GM21737 (cell line): Measurements from ENCODE around the gene PARP16.

Experiments
- ATAC-seq: cut with Tn5 transposase; IDR thresholded peaks from one replicate; pipeline ENCODE4 v1.9.1; 2021; ENCODE audit warnings: mild to moderate bottlenecking, moderate library complexity; ENCODE audit not compliant: unreplicated experiment

PARP16 gene

DNA sequence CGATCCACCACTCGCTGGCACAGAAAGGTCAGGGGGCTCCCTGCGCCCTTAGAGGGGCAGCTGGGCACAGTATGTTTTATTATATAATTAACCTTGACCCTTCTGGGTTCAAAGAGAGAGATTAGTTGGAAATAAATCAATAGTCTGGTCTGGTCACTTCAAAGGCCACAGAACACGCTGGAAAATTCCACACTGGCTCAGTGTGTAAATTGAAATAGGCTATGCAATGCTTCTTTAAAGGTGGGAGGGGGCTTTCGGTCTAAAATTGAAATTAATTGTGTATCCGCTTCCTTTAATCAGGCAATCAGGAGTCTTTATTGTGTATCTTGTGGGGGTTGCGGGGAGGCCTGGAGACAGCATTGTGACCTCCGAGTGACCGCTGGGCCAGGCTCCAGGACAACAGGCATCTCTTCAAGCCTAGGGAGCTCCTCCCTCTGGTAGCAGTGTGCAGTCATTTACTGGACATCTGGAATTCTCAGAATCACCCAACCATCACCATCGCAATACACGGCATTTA, 25.8 kb upstream of the PARP16 start:
- ATAC-seq, result no peak

- ATAC-seq, result no peak
These were observed 25.1 kb upstream of the PARP16 start for GRCh38 chr15:65311760-65312159.

GRCh38 chr15:65310431-65311137, 23.9 kb upstream of the PARP16 start:
- ATAC-seq, result no peak

- no peak for ATAC-seq
These were observed 23.3 kb upstream of the PARP16 start for GRCh38 chr15:65309882-65310418.

DNA sequence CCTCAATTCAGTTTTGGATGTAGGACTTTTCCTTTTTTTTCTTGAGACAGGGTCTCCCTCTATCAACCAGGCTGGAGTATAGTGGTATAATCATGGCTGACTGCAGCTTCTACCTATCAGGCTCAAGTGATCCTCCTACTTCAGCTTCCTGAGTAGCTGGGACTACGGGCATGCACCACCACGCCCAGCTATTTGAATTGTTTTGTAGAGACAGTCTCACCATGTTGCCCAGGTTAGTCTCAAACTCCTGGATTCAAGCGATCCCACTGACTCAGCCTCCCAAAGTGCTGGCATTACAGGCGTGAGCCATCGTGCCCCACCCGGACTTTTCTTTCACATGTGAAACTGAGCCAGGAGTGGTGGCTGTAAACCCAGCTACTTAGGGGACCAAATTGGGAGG, 21.3 kb upstream of the PARP16 start:
- no peak for ATAC-seq

DNA sequence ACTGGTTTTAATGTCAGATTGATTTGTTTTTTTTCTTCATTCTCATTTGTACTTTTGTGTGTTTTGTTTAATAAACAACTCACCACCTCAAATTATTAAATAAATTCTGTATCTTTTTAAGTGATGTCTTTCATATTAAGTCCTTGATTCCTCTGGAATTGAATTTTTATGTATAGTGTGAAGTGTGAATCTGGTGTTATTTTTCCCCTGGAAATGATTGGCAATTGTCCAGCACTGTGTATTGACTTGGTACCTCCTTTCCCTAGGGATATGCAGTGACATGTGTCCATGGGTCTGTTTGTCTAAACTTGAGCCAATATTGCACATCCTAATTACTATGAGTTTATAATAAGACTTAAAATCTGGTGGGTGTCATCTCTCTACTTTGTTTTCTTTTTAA, 19.9 kb upstream of the PARP16 start:
- ATAC-seq, result no peak

DNA sequence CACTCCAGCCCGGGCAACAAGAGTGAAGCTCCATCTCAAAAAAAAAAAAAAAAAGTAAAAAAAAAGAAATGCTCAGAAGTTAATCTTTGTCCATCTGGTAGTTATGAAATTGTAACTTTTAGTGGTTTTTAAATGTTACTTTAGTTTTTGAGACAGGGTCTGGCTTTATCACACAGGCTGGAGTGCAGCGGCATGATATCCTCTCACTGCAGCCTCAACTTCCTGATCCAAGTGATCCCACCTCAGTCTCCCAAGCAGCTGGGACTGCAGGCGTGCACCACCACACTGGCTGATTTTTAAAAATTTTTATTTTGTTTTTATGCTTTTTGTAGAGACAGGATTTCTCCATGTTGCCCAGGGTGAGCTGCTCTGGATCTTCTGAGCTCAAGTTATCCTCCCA, 19.1 kb upstream of the PARP16 start:
- no peak for ATAC-seq

DNA sequence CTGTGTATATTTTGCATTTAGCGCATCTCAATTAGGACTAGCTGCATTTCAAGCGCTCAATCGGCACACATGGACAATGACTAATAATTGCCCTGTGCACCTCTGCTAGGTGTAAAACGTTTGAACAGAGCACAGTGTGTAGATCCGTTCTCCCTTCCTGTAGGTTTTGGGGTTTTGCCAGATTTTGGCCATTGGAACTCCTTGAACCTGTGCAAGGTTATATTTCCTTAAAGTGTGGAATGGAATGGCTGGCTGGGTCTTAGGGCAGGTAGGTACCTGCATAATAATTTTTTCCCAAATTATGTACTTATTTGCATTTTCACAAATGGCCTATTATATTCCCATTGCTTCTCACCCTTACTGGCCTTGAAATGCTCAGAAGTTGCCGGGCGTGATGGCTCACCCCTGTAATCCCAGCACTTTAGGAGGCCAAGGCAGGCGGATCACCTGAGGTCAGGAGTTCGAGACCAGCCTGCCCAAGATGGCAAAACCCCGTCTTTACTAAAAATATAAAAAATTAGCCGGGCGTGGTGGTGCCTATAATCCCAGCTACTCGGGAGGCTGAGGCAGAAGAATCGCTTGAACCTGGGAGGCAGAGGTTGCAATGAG, 18.6 kb upstream of the PARP16 start:
- ATAC-seq, result no peak

GRCh38 chr15:65304381-65305149, 17.9 kb upstream of the PARP16 start, which contains the start of gene RNU5B-1:
Gene RNU5B-1, plus strand, starts transcription at chr15:65304677.
- ATAC-seq, result peak; percentile 59

- peak; percentile 9 for ATAC-seq
These were observed 17.2 kb upstream of the PARP16 start for GRCh38 chr15:65303687-65304380.

DNA sequence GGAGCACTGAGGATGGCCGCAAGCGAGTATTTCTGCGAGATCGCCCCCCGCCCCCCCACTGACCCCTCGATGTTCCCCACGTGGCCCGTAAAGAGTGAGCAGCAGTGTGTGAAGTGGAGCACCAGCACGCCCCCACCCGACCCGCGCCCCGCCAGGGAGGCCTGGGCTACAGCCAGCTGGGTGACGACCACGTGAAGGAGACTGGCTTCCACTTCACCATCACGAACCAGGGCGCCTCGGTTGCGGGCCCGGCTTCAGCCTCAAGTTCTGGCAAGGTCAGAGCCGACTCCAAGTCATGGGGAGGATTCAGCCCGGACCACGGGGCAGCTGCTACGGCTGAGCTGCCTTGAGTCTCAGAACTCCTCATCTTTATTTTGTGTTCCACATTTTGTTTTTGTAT, 15.4 kb upstream of the PARP16 start:
- ATAC-seq, result no peak

- ATAC-seq, result no peak
These were observed 14.3 kb upstream of the PARP16 start for GRCh38 chr15:65300924-65301441.

DNA sequence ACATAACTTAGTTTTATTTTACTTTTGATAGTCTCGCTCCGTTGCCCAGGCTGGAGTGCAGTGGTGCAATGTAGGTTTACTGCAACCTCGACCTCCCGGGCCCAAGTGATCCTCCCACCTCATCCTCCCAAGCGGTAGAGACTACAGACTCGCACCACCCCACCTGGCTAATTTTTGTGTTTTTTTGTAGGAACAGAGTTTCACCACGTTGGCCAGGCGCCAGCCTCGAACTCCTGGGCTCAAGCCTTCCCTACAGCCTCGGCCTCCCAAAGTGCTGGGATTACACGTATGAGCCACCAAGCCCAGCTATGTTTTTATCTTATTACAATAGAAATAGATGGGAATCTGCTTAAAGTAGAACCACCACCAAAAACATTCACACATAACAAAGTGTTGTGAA, 12.0 kb upstream of the PARP16 start:
- ATAC-seq, result no peak

DNA sequence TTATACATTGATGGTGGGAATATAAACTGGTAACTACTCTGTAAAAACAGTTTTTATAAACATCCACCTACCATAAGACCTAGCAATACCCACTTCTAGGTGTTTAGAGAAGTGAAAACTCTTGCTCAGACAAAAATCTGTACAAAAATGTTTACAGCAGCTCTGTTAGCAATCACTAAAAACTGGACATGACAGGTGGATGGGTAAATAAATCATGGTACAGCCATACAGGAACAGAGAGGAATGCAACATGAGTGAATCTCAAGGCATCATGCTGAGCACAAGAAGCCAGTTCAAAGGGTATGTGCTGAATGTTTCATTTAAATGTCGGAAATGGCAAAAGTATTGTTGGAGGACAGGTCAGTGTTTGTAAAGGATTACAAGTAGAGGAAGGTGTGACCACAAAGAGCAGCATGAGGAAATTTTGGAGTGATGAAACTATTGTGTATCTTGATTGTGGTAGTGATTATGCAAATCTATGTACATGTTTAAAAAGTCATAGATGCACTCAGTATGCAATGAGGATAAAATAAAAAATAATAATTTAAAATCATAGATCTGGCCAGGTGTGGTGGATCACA, 6.3 kb upstream of the PARP16 start:
- no peak for ATAC-seq

DNA sequence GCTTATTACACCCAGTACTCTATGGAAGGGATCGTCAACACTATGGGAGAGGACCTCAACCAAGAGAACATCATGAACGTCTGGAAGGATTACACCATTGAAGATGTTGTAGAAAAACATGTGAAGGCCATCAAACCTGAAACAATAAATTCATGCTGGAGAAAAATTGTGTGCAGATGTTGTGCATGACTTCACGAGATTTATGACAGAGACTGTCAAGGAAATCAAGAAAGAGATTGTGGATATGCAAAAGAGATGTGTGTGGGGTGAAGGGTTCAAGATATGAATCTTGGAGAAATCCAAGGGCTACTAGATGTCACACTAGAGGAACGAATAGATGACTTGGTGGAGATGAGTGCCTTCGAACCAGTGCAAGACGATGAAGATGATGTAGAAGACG, 3.5 kb upstream of the PARP16 start:
- ATAC-seq, result no peak

GRCh38 chr15:65289261-65289854, 2.7 kb upstream of the PARP16 start:
- no peak for ATAC-seq

DNA sequence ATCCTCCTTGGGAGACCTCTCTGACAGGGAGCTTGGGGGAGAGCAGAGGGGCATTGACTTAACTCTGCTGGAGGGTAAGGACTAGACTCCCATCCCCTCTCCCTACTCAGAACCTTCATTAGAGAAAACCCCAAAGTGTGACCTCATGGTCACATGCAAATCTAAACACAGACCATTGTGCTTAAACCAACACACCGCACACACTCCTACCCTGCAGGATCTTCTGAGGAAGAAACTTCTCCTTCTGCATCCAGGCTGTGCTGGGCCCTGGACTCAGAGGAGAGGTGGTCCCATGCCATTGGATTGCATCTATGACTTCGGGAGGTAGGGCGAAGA, 805 bp upstream of the PARP16 start:
- no peak for ATAC-seq

DNA sequence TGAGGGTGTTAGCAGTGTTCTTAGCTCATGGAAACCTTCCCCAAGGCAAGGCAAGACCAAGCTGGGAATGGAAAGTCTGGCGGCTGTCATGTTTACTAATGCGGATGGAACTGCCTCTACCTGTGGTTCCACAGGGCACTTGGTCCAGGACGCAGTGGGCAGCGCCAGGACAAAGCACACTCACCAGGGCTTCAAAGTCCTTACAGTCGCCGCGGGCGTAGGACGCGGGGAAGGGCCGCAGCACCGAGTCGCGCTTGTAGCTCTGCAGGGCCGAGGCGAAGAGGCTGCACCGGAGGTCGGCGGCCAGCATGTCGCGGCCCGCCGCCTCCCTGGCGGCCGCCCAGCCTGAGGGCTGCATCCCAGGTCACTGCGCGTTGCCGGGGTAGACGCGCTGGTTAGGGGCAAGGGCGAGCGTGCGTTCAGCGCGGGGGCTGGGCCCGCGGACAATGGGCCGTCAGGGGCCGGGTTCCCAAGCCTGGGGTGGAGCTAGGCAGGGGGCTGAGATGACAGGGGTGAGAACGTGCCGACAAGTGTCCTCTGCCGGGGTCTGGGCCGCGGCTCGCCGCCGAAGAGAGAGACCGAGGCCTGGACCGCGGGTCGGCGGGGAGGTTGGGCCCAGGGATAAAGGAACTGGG, 497 bp downstream of the PARP16 start:
- peak; percentile 18 for ATAC-seq

- no peak for ATAC-seq
These were observed 1.2 kb downstream of the PARP16 start for GRCh38 chr15:65285291-65286068.
